HEK293 (cell line): ENCODE measurements around the gene NMNAT2.

ENCODE experiments used
- ZEB2 ChIP-seq: fragments of 450-650 bp; formaldehyde crosslinking; IDR thresholded peaks from 2 replicates; pipeline ENCODE4 v1.5.1; 2016; ENCODE audit warnings: missing biosample characterization, missing genetic modification characterization
- ZNF274 ChIP-seq, 2 experiments: fragments of 200-500 bp in 1 of 2; fragments of 450-650 bp in 1 of 2; sonication (Bioruptor generic) in 1 of 2; formaldehyde crosslinking in 1 of 2; IDR thresholded peaks; 2 replicates each; pipeline versions ENCODE4 v1.5.1 to v1.6.1; 2014 to 2016; ENCODE audit warnings: borderline replicate concordance in 1 of 2, inconsistent platforms in 1 of 2, low read length in 1 of 2, missing biosample characterization in 1 of 2, missing genetic modification characterization in 1 of 2
- ZNF394 ChIP-seq: fragments of 450-650 bp; formaldehyde crosslinking; IDR thresholded peaks from 2 replicates; pipeline ENCODE4 v1.5.1; 2016; ENCODE audit warnings: missing biosample characterization, missing genetic modification characterization, mild to moderate bottlenecking, moderate library complexity, borderline replicate concordance
- ZNF48 ChIP-seq: fragments of 450-650 bp; formaldehyde crosslinking; IDR thresholded peaks from 2 replicates; pipeline ENCODE4 v1.5.1; 2016; ENCODE audit warnings: missing biosample characterization, missing genetic modification characterization
- ZNF501 ChIP-seq: fragments of 450-650 bp; formaldehyde crosslinking; IDR thresholded peaks from 2 replicates; pipeline ENCODE4 v1.5.1; 2016; ENCODE audit warnings: missing biosample characterization, missing genetic modification characterization
- ZNF670 ChIP-seq: fragments of 450-650 bp; formaldehyde crosslinking; IDR thresholded peaks from 2 replicates; pipeline ENCODE4 v1.5.1; 2016; ENCODE audit warnings: missing biosample characterization, missing genetic modification characterization, low read depth
- TF ChIP-seq, protein P1 (sequence below): fragments of 450-650 bp; formaldehyde crosslinking; IDR thresholded peaks from 2 replicates; pipeline ENCODE4 v1.5.1; 2016; ENCODE audit warnings: missing biosample characterization, missing genetic modification characterization
- TF ChIP-seq, protein P2 (sequence below): fragments of 450-650 bp; formaldehyde crosslinking; IDR thresholded peaks from 2 replicates; pipeline ENCODE4 v1.5.1; 2017; ENCODE audit warnings: missing biosample characterization, missing genetic modification characterization

DNA sequence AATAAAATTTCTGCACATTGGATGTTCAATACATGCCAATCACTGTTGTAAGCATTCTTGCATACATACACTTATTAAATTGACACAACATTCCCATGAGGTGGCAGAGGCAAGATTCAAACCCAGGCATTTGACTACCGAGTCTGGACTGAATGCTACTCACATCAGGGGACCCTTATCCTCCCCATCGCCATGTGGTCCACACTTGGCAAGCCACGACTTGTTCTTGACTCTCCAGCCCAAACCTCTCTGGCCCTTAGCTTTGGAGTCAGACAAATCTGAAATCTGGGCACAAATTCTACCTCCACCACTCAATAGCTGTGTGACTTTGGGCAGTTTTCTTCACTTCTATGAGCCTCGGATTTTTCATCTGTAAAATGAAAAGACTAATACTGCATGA is 57.1 kb downstream of the NMNAT2 start:
- TF ChIP-seq ZEB2 (tag by site-specific recombination) (no peak), ZNF394 (tag by site-specific recombination) (no peak), ZNF501 (tag by site-specific recombination) (no peak), ZNF274 (IDR thresholded peaks at IDR 0.05; ENCODE audit: low read length) (no peak), ZNF274 (tag by site-specific recombination; IDR thresholded peaks at IDR 0.05; ENCODE audit: borderline replicate concordance) (no peak), ZNF670 (tag by site-specific recombination) (no peak), ZNF48 (no peak)
- TF ChIP-seq, protein P1, sequence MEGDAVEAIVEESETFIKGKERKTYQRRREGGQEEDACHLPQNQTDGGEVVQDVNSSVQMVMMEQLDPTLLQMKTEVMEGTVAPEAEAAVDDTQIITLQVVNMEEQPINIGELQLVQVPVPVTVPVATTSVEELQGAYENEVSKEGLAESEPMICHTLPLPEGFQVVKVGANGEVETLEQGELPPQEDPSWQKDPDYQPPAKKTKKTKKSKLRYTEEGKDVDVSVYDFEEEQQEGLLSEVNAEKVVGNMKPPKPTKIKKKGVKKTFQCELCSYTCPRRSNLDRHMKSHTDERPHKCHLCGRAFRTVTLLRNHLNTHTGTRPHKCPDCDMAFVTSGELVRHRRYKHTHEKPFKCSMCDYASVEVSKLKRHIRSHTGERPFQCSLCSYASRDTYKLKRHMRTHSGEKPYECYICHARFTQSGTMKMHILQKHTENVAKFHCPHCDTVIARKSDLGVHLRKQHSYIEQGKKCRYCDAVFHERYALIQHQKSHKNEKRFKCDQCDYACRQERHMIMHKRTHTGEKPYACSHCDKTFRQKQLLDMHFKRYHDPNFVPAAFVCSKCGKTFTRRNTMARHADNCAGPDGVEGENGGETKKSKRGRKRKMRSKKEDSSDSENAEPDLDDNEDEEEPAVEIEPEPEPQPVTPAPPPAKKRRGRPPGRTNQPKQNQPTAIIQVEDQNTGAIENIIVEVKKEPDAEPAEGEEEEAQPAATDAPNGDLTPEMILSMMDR (tag by site-specific recombination) = no peak
- TF ChIP-seq, protein P2, sequence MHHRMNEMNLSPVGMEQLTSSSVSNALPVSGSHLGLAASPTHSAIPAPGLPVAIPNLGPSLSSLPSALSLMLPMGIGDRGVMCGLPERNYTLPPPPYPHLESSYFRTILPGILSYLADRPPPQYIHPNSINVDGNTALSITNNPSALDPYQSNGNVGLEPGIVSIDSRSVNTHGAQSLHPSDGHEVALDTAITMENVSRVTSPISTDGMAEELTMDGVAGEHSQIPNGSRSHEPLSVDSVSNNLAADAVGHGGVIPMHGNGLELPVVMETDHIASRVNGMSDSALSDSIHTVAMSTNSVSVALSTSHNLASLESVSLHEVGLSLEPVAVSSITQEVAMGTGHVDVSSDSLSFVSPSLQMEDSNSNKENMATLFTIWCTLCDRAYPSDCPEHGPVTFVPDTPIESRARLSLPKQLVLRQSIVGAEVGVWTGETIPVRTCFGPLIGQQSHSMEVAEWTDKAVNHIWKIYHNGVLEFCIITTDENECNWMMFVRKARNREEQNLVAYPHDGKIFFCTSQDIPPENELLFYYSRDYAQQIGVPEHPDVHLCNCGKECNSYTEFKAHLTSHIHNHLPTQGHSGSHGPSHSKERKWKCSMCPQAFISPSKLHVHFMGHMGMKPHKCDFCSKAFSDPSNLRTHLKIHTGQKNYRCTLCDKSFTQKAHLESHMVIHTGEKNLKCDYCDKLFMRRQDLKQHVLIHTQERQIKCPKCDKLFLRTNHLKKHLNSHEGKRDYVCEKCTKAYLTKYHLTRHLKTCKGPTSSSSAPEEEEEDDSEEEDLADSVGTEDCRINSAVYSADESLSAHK (tag by site-specific recombination) = no peak
